ENCODE data around the gene GRHL3.

The GRHL3 gene

GRCh38 chr1:24381256-24381655, 62.1 kb downstream of the GRHL3 start:
- H3K9me3 ChIP-seq (ENCODE audit: low read length) = no peaks in the 10 kb centered on the region
- H3K9ac ChIP-seq (ENCODE audit: low read length) = no peak overlapping the region
- no peak overlapping the region for H3K27ac ChIP-seq (ENCODE audit: low read depth, low read length)
- H3K4me1 ChIP-seq (ENCODE audit: insufficient read depth, low read length) = no peaks in the 10 kb centered on the region
- H3K27me3 ChIP-seq (ENCODE audit: control insufficient read depth in 1 of 2, insufficient read depth in 2 of 2, low read length in 2 of 2) = no peaks in the 10 kb centered on the region
- peaks cover 6% of the 10 kb centered on the region for H3K36me3 ChIP-seq (ENCODE audit: insufficient read depth, low read length)
- H3K4me3 ChIP-seq (ENCODE audit: low read depth in 1 of 2, low read length in 2 of 2) = no peak overlapping the region

- Histone ChIP-seq H3K27me3 (ENCODE audit: control insufficient read depth in 1 of 2, insufficient read depth in 2 of 2, low read length in 2 of 2) (no peaks in the 10 kb centered on the region), H3K9me3 (ENCODE audit: low read length) (no peaks in the 10 kb centered on the region), H3K9ac (ENCODE audit: low read length) (no peak overlapping the region), H3K4me1 (ENCODE audit: insufficient read depth, low read length) (no peaks in the 10 kb centered on the region), H3K4me3 (ENCODE audit: low read depth in 1 of 2, low read length in 2 of 2) (no peak overlapping the region), H3K27ac (ENCODE audit: low read depth, low read length) (no peak overlapping the region), H3K36me3 (ENCODE audit: insufficient read depth, low read length) (peaks cover 6% of the 10 kb centered on the region)
Observed at GRCh38 chr1:24382165-24382577, 63.0 kb downstream of the GRHL3 start.

GRCh38 chr1:24383381-24383940, 64.3 kb downstream of the GRHL3 start:
- no peak overlapping the region for H3K27ac ChIP-seq (ENCODE audit: low read depth, low read length)
- no peaks in the 10 kb centered on the region for H3K9me3 ChIP-seq (ENCODE audit: low read length)
- no peak overlapping the region for H3K4me3 ChIP-seq (ENCODE audit: low read depth in 1 of 2, low read length in 2 of 2)
- H3K4me1 ChIP-seq (ENCODE audit: insufficient read depth, low read length) = no peaks in the 10 kb centered on the region
- H3K36me3 ChIP-seq (ENCODE audit: insufficient read depth, low read length) = peaks cover 6% of the 10 kb centered on the region
- no peak overlapping the region for H3K9ac ChIP-seq (ENCODE audit: low read length)
- no peaks in the 10 kb centered on the region for H3K27me3 ChIP-seq (ENCODE audit: control insufficient read depth in 1 of 2, insufficient read depth in 2 of 2, low read length in 2 of 2)

- no peak overlapping the region for H3K9ac ChIP-seq (ENCODE audit: low read length)
Observed at GRCh38 chr1:24384251-24385090, 65.3 kb downstream of the GRHL3 start.

GRCh38 chr1:24385160-24385940, 66.2 kb downstream of the GRHL3 start:
- Histone ChIP-seq H3K9me3 (ENCODE audit: low read length) (no peaks in the 10 kb centered on the region), H3K27me3 (ENCODE audit: control insufficient read depth in 1 of 2, insufficient read depth in 2 of 2, low read length in 2 of 2) (no peaks in the 10 kb centered on the region), H3K27ac (ENCODE audit: low read depth, low read length) (no peak overlapping the region), H3K4me3 (ENCODE audit: low read depth in 1 of 2, low read length in 2 of 2) (no peak overlapping the region), H3K4me1 (ENCODE audit: insufficient read depth, low read length) (no peaks in the 10 kb centered on the region), H3K36me3 (ENCODE audit: insufficient read depth, low read length) (peaks cover 6% of the 10 kb centered on the region), H3K9ac (ENCODE audit: low read length) (no peak overlapping the region)

More at GRCh38 chr1:24384251-24385090, 65.3 kb downstream of the GRHL3 start:
- H3K4me1 ChIP-seq (ENCODE audit: insufficient read depth, low read length) = no peaks in the 10 kb centered on the region
- H3K27ac ChIP-seq (ENCODE audit: low read depth, low read length) = no peak overlapping the region
- no peaks in the 10 kb centered on the region for H3K9me3 ChIP-seq (ENCODE audit: low read length)
- no peak overlapping the region for H3K4me3 ChIP-seq (ENCODE audit: low read depth in 1 of 2, low read length in 2 of 2)
- H3K36me3 ChIP-seq (ENCODE audit: insufficient read depth, low read length) = peaks cover 6% of the 10 kb centered on the region
- H3K27me3 ChIP-seq (ENCODE audit: control insufficient read depth in 1 of 2, insufficient read depth in 2 of 2, low read length in 2 of 2) = no peaks in the 10 kb centered on the region

- Histone ChIP-seq H3K9ac (ENCODE audit: low read length) (no peak overlapping the region), H3K27ac (ENCODE audit: low read depth, low read length) (no peak overlapping the region), H3K9me3 (ENCODE audit: low read length) (no peaks in the 10 kb centered on the region), H3K27me3 (ENCODE audit: control insufficient read depth in 1 of 2, insufficient read depth in 2 of 2, low read length in 2 of 2) (no peaks in the 10 kb centered on the region), H3K4me1 (ENCODE audit: insufficient read depth, low read length) (no peaks in the 10 kb centered on the region), H3K4me3 (ENCODE audit: low read depth in 1 of 2, low read length in 2 of 2) (no peak overlapping the region), H3K36me3 (ENCODE audit: insufficient read depth, low read length) (peaks cover 6% of the 10 kb centered on the region)
Observed at GRCh38 chr1:24386241-24386640, 67.1 kb downstream of the GRHL3 start.

- H3K27me3 ChIP-seq (ENCODE audit: control insufficient read depth in 1 of 2, insufficient read depth in 2 of 2, low read length in 2 of 2) = no peaks in the 10 kb centered on the region
- H3K36me3 ChIP-seq (ENCODE audit: insufficient read depth, low read length) = peaks cover 4% of the 10 kb centered on the region
- peaks cover 5% of the 10 kb centered on the region for H3K4me1 ChIP-seq (ENCODE audit: insufficient read depth, low read length)
- H3K4me3 ChIP-seq (ENCODE audit: low read depth in 1 of 2, low read length in 2 of 2) = no peak overlapping the region
- H3K9me3 ChIP-seq (ENCODE audit: low read length) = no peaks in the 10 kb centered on the region
- H3K9ac ChIP-seq (ENCODE audit: low read length) = no peak overlapping the region
- no peak overlapping the region for H3K27ac ChIP-seq (ENCODE audit: low read depth, low read length)
Observed at GRCh38 chr1:24386931-24387330, 67.8 kb downstream of the GRHL3 start.

GRCh38 chr1:24387636-24388175, 68.5 kb downstream of the GRHL3 start:
- no peak overlapping the region for H3K27ac ChIP-seq (ENCODE audit: low read depth, low read length)
- H3K4me1 ChIP-seq (ENCODE audit: insufficient read depth, low read length) = peaks cover 10% of the 10 kb centered on the region
- H3K36me3 ChIP-seq (ENCODE audit: insufficient read depth, low read length) = no peaks in the 10 kb centered on the region
- no peak overlapping the region for H3K9ac ChIP-seq (ENCODE audit: low read length)
- H3K9me3 ChIP-seq (ENCODE audit: low read length) = no peaks in the 10 kb centered on the region
- no peak overlapping the region for H3K4me3 ChIP-seq (ENCODE audit: low read depth in 1 of 2, low read length in 2 of 2)
- no peaks in the 10 kb centered on the region for H3K27me3 ChIP-seq (ENCODE audit: control insufficient read depth in 1 of 2, insufficient read depth in 2 of 2, low read length in 2 of 2)

GRCh38 chr1:24388331-24388885, 69.3 kb downstream of the GRHL3 start:
- no peak overlapping the region for H3K9ac ChIP-seq (ENCODE audit: low read length)
- H3K4me1 ChIP-seq (ENCODE audit: insufficient read depth, low read length) = peaks cover 10% of the 10 kb centered on the region

GRCh38 chr1:24389231-24389678, 70.1 kb downstream of the GRHL3 start:
- Histone ChIP-seq H3K36me3 (ENCODE audit: insufficient read depth, low read length) (no peaks in the 10 kb centered on the region), H3K27me3 (ENCODE audit: control insufficient read depth in 1 of 2, insufficient read depth in 2 of 2, low read length in 2 of 2) (no peaks in the 10 kb centered on the region), H3K27ac (ENCODE audit: low read depth, low read length) (no peak overlapping the region), H3K9me3 (ENCODE audit: low read length) (no peaks in the 10 kb centered on the region), H3K4me1 (ENCODE audit: insufficient read depth, low read length) (peaks cover 15% of the 10 kb centered on the region), H3K4me3 (ENCODE audit: low read depth in 1 of 2, low read length in 2 of 2) (no peak overlapping the region), H3K9ac (ENCODE audit: low read length) (no peak overlapping the region)

More at GRCh38 chr1:24388331-24388885, 69.3 kb downstream of the GRHL3 start:
- no peaks in the 10 kb centered on the region for H3K36me3 ChIP-seq (ENCODE audit: insufficient read depth, low read length)
- no peaks in the 10 kb centered on the region for H3K27me3 ChIP-seq (ENCODE audit: control insufficient read depth in 1 of 2, insufficient read depth in 2 of 2, low read length in 2 of 2)
- no peak overlapping the region for H3K4me3 ChIP-seq (ENCODE audit: low read depth in 1 of 2, low read length in 2 of 2)
- no peaks in the 10 kb centered on the region for H3K9me3 ChIP-seq (ENCODE audit: low read length)
- no peak overlapping the region for H3K27ac ChIP-seq (ENCODE audit: low read depth, low read length)

Data from muscle layer of colon (tissue), 2 donors.